Mammary epithelial cell (primary cell): ENCODE results near the gene CDH18.

ENCODE experiments used
- CTCF ChIP-seq, 2 donors: IDR thresholded peaks in 1 of 2; conservative IDR thresholded peaks in 1 of 2; 2 replicates each; pipeline ENCODE4 v1.5.1; 2011 to 2012; ENCODE audit warnings: inconsistent platforms in 2 of 2, low read length in 2 of 2, mild to moderate bottlenecking in 2 of 2, control low read depth in 1 of 2, low read depth in 1 of 2; ENCODE audit not compliant: insufficient read depth in 1 of 2; ENCODE audit errors: extremely low read depth in 1 of 2
- EZH2 ChIP-seq: IDR thresholded peaks from 2 replicates; pipeline ENCODE4 v1.6.1; 2012; ENCODE audit warnings: low read length, inconsistent platforms, borderline replicate concordance

GRCh38 chr5:19619571-19619970 is 368.4 kb downstream of the CDH18 start:
- no peak for TF ChIP-seq CTCF (conservative IDR thresholded peaks at IDR 0.05 in 1 of 2, IDR thresholded peaks at IDR 0.05 in 1 of 2; ENCODE audit: extremely low read depth in 1 of 2, insufficient read depth in 1 of 2, low read depth in 1 of 2, low read length in 2 of 2)
- TF ChIP-seq EZH2, result no peak
